HEK293 (cell line): ENCODE data around the gene TMEM39B.

Source experiments
- CTCF ChIA-PET: fragments of 350-600 bp; formaldehyde crosslinking; extraction: SDS; loops from one replicate; lab custom pipeline; 2021; ENCODE audit warnings: antibody characterized with exemption; lab: Yijun Ruan, JAX
- POLR2A ChIA-PET: fragments of 300-600 bp; formaldehyde crosslinking; extraction: SDS; loops from one replicate; lab custom pipeline; 2020; ENCODE audit warnings: antibody characterized with exemption, inconsistent platforms; lab: Yijun Ruan, JAX
- H3K27ac ChIP-seq: fragments of 200-500 bp; sonication (Bioruptor generic); 2 replicates; pipeline ENCODE4 v1.5.1; 2014; ENCODE audit warnings: low read depth, low read length, control low read depth, inconsistent platforms; ENCODE audit errors: extremely low read depth
- H3K36me3 ChIP-seq, 2 experiments: fragments of 200-500 bp in 1 of 2; sonication (Bioruptor generic) in 1 of 2; 1 replicate in 1 of 2; 2 replicates in 1 of 2; pipeline ENCODE4 v1.5.1; 2014 to 2017; ENCODE audit warnings: inconsistent platforms in 2 of 2, low read length in 2 of 2; ENCODE audit not compliant: control insufficient read depth in 2 of 2, insufficient read depth in 1 of 2
- H3K4me1 ChIP-seq: fragments of 200-500 bp; sonication (Bioruptor generic); 2 replicates; pipeline ENCODE4 v1.5.1; 2014; ENCODE audit warnings: mild to moderate bottlenecking, low read length, inconsistent platforms; ENCODE audit not compliant: control insufficient read depth, insufficient read depth
- H3K4me3 ChIP-seq: 2 replicates; pipeline ENCODE4 v1.5.1; 2011; ENCODE audit warnings: low read depth, mild to moderate bottlenecking, control low read depth, low read length, moderate library complexity
- H3K9me3 ChIP-seq: fragments of 200-500 bp; sonication (Bioruptor generic); 2 replicates; pipeline ENCODE4 v1.5.1; 2014; ENCODE audit warnings: low read depth, low read length, inconsistent platforms; ENCODE audit not compliant: control insufficient read depth, insufficient read depth
- GLIS2 ChIP-seq: fragments of 450-650 bp; formaldehyde crosslinking; IDR thresholded peaks from 2 replicates; pipeline ENCODE4 v1.5.1; 2016; ENCODE audit warnings: missing biosample characterization, missing genetic modification characterization
- IKZF3 ChIP-seq: fragments of 450-650 bp; IDR thresholded peaks from 2 replicates; pipeline ENCODE4 v1.5.0; 2018; ENCODE audit warnings: missing biosample characterization, mild to moderate bottlenecking, missing genetic modification characterization, moderate library complexity
- KLF10 ChIP-seq: fragments of 450-650 bp; IDR thresholded peaks from 2 replicates; pipeline ENCODE4 v1.5.1; 2018; ENCODE audit warnings: missing biosample characterization, mild to moderate bottlenecking, missing genetic modification characterization
- KLF7 ChIP-seq: fragments of 450-650 bp; formaldehyde crosslinking; IDR thresholded peaks from 2 replicates; pipeline ENCODE4 v1.5.1; 2016; ENCODE audit warnings: missing biosample characterization, missing genetic modification characterization, borderline replicate concordance
- PRDM1 ChIP-seq: fragments of 450-650 bp; formaldehyde crosslinking; IDR thresholded peaks from 2 replicates; pipeline ENCODE4; 2016; ENCODE audit warnings: missing biosample characterization, missing genetic modification characterization
- PRDM10 ChIP-seq: fragments of 450-650 bp; formaldehyde crosslinking; IDR thresholded peaks from 2 replicates; pipeline ENCODE4 v1.5.1; 2016; ENCODE audit warnings: missing biosample characterization, missing genetic modification characterization
- SALL2 ChIP-seq: fragments of 450-650 bp; formaldehyde crosslinking; IDR thresholded peaks from 2 replicates; pipeline ENCODE4 v1.5.0; 2017; ENCODE audit warnings: missing biosample characterization, mild to moderate bottlenecking, missing genetic modification characterization, borderline replicate concordance
- TRIM28 ChIP-seq: IDR thresholded peaks from 2 replicates; pipeline ENCODE4 v1.6.1; 2011; ENCODE audit warnings: low read length, control low read depth, borderline replicate concordance
- YY2 ChIP-seq: fragments of 450-650 bp; formaldehyde crosslinking; IDR thresholded peaks from 2 replicates; pipeline ENCODE4 v1.5.1; 2016; ENCODE audit warnings: missing biosample characterization, missing genetic modification characterization
- ZBTB48 ChIP-seq: fragments of 450-650 bp; formaldehyde crosslinking; IDR thresholded peaks from 2 replicates; pipeline ENCODE4 v1.5.1; 2016; ENCODE audit warnings: missing biosample characterization, missing genetic modification characterization
- ZFP37 ChIP-seq: fragments of 450-650 bp; formaldehyde crosslinking; IDR thresholded peaks from 2 replicates; pipeline ENCODE4 v1.5.1; 2016; ENCODE audit warnings: missing biosample characterization, missing genetic modification characterization
- ZIC2 ChIP-seq: fragments of 450-650 bp; formaldehyde crosslinking; IDR thresholded peaks from 2 replicates; pipeline ENCODE4 v1.5.1; 2016; ENCODE audit warnings: missing biosample characterization, missing genetic modification characterization
- ZNF140 ChIP-seq: fragments of 450-650 bp; formaldehyde crosslinking; IDR thresholded peaks from 2 replicates; pipeline ENCODE4 v1.5.1; 2016; ENCODE audit warnings: missing biosample characterization, missing genetic modification characterization
- ZNF169 ChIP-seq: fragments of 450-650 bp; formaldehyde crosslinking; IDR thresholded peaks from 2 replicates; pipeline ENCODE4 v1.5.1; 2016; ENCODE audit warnings: missing biosample characterization, missing genetic modification characterization
- ZNF19 ChIP-seq: fragments of 450-650 bp; formaldehyde crosslinking; IDR thresholded peaks from 2 replicates; pipeline ENCODE4; 2016; ENCODE audit warnings: missing biosample characterization, missing genetic modification characterization, low read depth
- ZNF221 ChIP-seq: fragments of 450-650 bp; formaldehyde crosslinking; IDR thresholded peaks from 2 replicates; pipeline ENCODE4 v1.5.1; 2017; ENCODE audit warnings: missing biosample characterization, missing genetic modification characterization, borderline replicate concordance
- ZNF239 ChIP-seq: fragments of 450-650 bp; formaldehyde crosslinking; IDR thresholded peaks from 2 replicates; pipeline ENCODE4 v1.5.1; 2016; ENCODE audit warnings: missing biosample characterization, missing genetic modification characterization
- ZNF24 ChIP-seq: fragments of 450-650 bp; formaldehyde crosslinking; IDR thresholded peaks from 2 replicates; pipeline ENCODE4 v1.5.1; 2016; ENCODE audit warnings: missing biosample characterization, missing genetic modification characterization
- ZNF248 ChIP-seq: fragments of 450-650 bp; formaldehyde crosslinking; IDR thresholded peaks from 2 replicates; pipeline ENCODE4 v1.5.1; 2017; ENCODE audit warnings: missing biosample characterization, missing genetic modification characterization
- ZNF26 ChIP-seq: fragments of 450-650 bp; formaldehyde crosslinking; IDR thresholded peaks from 2 replicates; pipeline ENCODE4 v1.5.1; 2016; ENCODE audit warnings: missing biosample characterization, missing genetic modification characterization
- ZNF433 ChIP-seq: fragments of 450-650 bp; formaldehyde crosslinking; IDR thresholded peaks from 2 replicates; pipeline ENCODE4 v1.5.1; 2016; ENCODE audit warnings: missing biosample characterization, missing genetic modification characterization, low read depth
- ZNF510 ChIP-seq: fragments of 450-650 bp; formaldehyde crosslinking; IDR thresholded peaks from 2 replicates; pipeline ENCODE4 v1.5.1; 2018; ENCODE audit warnings: mild to moderate bottlenecking, missing genetic modification characterization, missing biosample characterization; ENCODE audit not compliant: insufficient replicate concordance
- ZNF561 ChIP-seq: fragments of 450-650 bp; IDR thresholded peaks from 2 replicates; pipeline ENCODE4 v1.5.1; 2018; ENCODE audit warnings: missing biosample characterization, missing genetic modification characterization, borderline replicate concordance
- ZNF600 ChIP-seq: fragments of 450-650 bp; formaldehyde crosslinking; IDR thresholded peaks from 2 replicates; pipeline ENCODE4 v1.5.1; 2016; ENCODE audit warnings: missing biosample characterization, missing genetic modification characterization
- ZNF624 ChIP-seq: fragments of 450-650 bp; formaldehyde crosslinking; IDR thresholded peaks from 2 replicates; pipeline ENCODE4 v1.5.1; 2017; ENCODE audit warnings: missing biosample characterization, missing genetic modification characterization
- ZNF639 ChIP-seq: fragments of 450-650 bp; formaldehyde crosslinking; IDR thresholded peaks from 2 replicates; pipeline ENCODE4 v1.5.1; 2016; ENCODE audit warnings: missing biosample characterization, missing genetic modification characterization
- ZNF660 ChIP-seq: fragments of 450-650 bp; IDR thresholded peaks from 2 replicates; pipeline ENCODE4 v1.5.1; 2018; ENCODE audit warnings: missing biosample characterization, mild to moderate bottlenecking, missing genetic modification characterization
- ZNF670 ChIP-seq: fragments of 450-650 bp; formaldehyde crosslinking; IDR thresholded peaks from 2 replicates; pipeline ENCODE4 v1.5.1; 2016; ENCODE audit warnings: missing biosample characterization, missing genetic modification characterization, low read depth
- ZNF747 ChIP-seq: fragments of 450-650 bp; formaldehyde crosslinking; IDR thresholded peaks from 2 replicates; pipeline ENCODE4 v1.5.1; 2016; ENCODE audit warnings: missing biosample characterization, missing genetic modification characterization
- ZNF768 ChIP-seq: fragments of 450-650 bp; formaldehyde crosslinking; IDR thresholded peaks from 2 replicates; pipeline ENCODE4 v1.5.1; 2018; ENCODE audit warnings: missing biosample characterization, mild to moderate bottlenecking, missing genetic modification characterization
- ZNF837 ChIP-seq: fragments of 450-650 bp; formaldehyde crosslinking; IDR thresholded peaks from 2 replicates; pipeline ENCODE4 v1.5.1; 2016; ENCODE audit warnings: missing biosample characterization, missing genetic modification characterization
- ZXDB ChIP-seq: fragments of 450-650 bp; formaldehyde crosslinking; IDR thresholded peaks from 2 replicates; pipeline ENCODE4 v1.5.1; 2016; ENCODE audit warnings: missing biosample characterization, missing genetic modification characterization

TMEM39B gene

GRCh38 chr1:32072622-32073298 is at the start of gene TMEM39B:
Gene TMEM39B (plus strand): TSS chr1:32072939. CDS start chr1:32073048, 109 bp downstream.
- POLR2A ChIA-PET, result interaction anchor here (0.5 to 3.6 kb wide), 32 partner anchors 10 to 287 kb away, joined by 3 to 33 read pairs (median 4); partner anchors contain the start of genes DCDC2B, HDAC1, IQCC and KHDRBS1
- H3K36me3 ChIP-seq, result peaks cover 3 to 32% of the 10 kb centered on the region in 2 experiments; a peak in 2 of 3 replicates
- CTCF ChIA-PET, result interaction anchor here (0.6 to 3.7 kb wide), 12 partner anchors 10 to 243 kb away, joined by 3 to 14 read pairs (median 4); partner anchors contain the start of genes KPNA6 and TXLNA
- H3K4me3 ChIP-seq, result peak within 1 kb of the TSS; percentile 92
- H3K27ac ChIP-seq, result peak within 1 kb of the TSS; percentile 62
- no peaks in the 10 kb centered on the region for H3K4me1 ChIP-seq
- no peaks in the 10 kb centered on the region for H3K9me3 ChIP-seq
- TF ChIP-seq ZNF19 (tag by site-specific recombination) (no peak), YY2 (0 out of 2 replicates have a peak, but pooled peaks have one; percentile 60), ZBTB48 (tag by site-specific recombination) (peak; percentile 89), PRDM10 (tag by site-specific recombination) (peak; percentile 71; the same call in 1 of the 2 replicates), ZNF26 (tag by site-specific recombination) (no peak), TRIM28 (no peak; the same call in 1 of the 2 replicates), ZNF248 (no peak), IKZF3 (no peak), KLF10 (tag by site-specific recombination) (peak; percentile 52; the same call in 1 of the 2 replicates), ZNF837 (tag by site-specific recombination) (no peak), PRDM1 (no peak), ZIC2 (tag by site-specific recombination) (0 out of 2 replicates have a peak, but pooled peaks have one; percentile 35), ZNF600 (tag by site-specific recombination) (peak; percentile 90), ZFP37 (tag by site-specific recombination) (peak; percentile 40; the same call in 1 of the 2 replicates), ZNF768 (tag by site-specific recombination) (no peak), ZNF169 (tag by site-specific recombination) (no peak), ZXDB (tag by site-specific recombination) (peak; percentile 88), ZNF670 (tag by site-specific recombination) (no peak), KLF7 (tag by site-specific recombination) (0 out of 2 replicates have a peak, but pooled peaks have one; percentile 19), GLIS2 (tag by site-specific recombination) (peak; percentile 85), ZNF747 (tag by site-specific recombination) (no peak), ZNF140 (tag by site-specific recombination) (no peak), ZNF561 (peak; percentile 60; the same call in 1 of the 2 replicates), ZNF433 (tag by site-specific recombination) (no peak), ZNF639 (tag by site-specific recombination) (no peak; the same call in 1 of the 2 replicates), ZNF510 (tag by site-specific recombination) (no peak), ZNF24 (peak; percentile 44), ZNF624 (no peak), SALL2 (tag by site-specific recombination) (no peak), ZNF221 (tag by site-specific recombination) (no peak), ZNF660 (0 out of 2 replicates have a peak, but pooled peaks have one; percentile 24), ZNF239 (tag by site-specific recombination) (0 out of 2 replicates have a peak, but pooled peaks have one; percentile 16)
